Epithelial cell of proximal tubule (primary cell): ENCODE data around the gene BHLHA15. TPM values are rescaled to one million over a fixed set of nuclear protein-coding genes. Genes with fewer than 3 reads are reported as not detected.

Source experiments
- DNase-seq: peaks from one replicate; pipeline ENCODE4 v3.0.0-alpha.2; 2011; ENCODE audit warnings: low read depth
- H3K4me3 ChIP-seq: 2 replicates; pipeline ENCODE4 v1.5.1; 2011; ENCODE audit warnings: low read depth, mild to moderate bottlenecking, low read length
- total RNA-seq: library from RNA; depleted of rRNA; stranded (reverse); fragments of >200 nt; gene quantifications from 2 replicates; pipeline ENCODE4 v1.2.3, GENCODE V29; 2015
- TF ChIP-seq, protein P1 (sequence below): conservative IDR thresholded peaks from 2 replicates; pipeline ENCODE4 v1.5.1; 2012; ENCODE audit warnings: low read depth, mild to moderate bottlenecking, low read length

BHLHA15 gene
- total RNA-seq, 1 donor from 2014 or later: 1.8 TPM

DNA sequence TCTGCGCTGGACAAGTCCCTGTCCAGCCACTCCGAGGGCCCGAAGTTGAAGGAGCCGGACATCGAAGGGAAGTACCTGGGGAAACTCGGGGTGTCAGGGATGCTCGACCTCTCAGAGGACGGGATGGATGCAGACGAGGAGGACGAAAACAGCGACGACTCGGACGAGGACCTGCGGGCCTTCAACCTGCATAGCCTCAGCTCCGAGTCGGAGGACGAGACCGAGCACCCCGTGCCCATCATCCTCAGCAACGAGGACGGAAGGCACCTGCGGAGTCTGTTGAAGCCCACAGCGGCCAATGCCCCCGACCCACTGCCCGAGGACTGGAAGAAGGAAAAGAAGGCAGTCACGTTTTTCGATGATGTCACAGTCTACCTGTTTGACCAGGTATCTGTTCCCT, 17.1 kb upstream of the BHLHA15 start:
- no peak for DNase-seq
- H3K4me3 ChIP-seq: no peak overlapping the region
- TF ChIP-seq, protein P1, sequence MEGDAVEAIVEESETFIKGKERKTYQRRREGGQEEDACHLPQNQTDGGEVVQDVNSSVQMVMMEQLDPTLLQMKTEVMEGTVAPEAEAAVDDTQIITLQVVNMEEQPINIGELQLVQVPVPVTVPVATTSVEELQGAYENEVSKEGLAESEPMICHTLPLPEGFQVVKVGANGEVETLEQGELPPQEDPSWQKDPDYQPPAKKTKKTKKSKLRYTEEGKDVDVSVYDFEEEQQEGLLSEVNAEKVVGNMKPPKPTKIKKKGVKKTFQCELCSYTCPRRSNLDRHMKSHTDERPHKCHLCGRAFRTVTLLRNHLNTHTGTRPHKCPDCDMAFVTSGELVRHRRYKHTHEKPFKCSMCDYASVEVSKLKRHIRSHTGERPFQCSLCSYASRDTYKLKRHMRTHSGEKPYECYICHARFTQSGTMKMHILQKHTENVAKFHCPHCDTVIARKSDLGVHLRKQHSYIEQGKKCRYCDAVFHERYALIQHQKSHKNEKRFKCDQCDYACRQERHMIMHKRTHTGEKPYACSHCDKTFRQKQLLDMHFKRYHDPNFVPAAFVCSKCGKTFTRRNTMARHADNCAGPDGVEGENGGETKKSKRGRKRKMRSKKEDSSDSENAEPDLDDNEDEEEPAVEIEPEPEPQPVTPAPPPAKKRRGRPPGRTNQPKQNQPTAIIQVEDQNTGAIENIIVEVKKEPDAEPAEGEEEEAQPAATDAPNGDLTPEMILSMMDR: no peak

DNA sequence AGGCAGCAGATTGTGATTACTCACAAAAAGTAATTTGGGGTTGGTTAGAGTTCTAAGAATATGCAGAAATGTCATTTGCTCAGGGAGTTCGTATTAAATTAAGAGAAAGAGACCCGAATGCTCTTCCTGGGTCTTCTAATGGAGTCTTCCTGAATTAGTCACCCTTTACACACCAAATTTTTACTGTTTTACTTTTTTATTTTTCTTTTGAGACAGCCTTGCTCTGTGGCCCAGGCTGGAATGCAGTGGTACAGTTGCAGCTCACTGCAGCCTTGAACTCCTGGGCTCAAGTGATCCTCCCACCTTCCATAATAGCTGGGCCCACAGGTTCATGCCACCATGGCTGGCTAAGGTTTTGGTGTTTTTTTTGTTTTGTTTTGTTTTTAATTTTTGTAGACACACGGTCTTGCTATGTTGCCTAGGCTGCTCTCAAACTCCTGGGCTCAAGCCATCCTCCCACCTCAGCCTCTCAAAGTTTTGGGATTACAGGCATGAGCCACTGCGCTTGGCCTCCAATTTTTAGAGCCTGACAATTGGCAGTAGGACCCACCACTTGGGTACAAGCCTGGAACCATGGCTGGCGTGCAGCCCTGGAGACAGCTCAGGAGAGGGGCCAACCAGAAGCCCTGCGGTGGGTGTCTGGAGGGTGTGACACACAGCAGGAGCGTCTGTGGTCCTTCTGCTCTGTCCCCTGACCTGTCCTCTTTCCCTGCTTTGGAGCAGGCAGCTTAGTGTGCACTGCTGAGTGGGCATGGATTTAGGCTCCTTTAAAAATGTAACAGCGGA, 16.4 kb upstream of the BHLHA15 start:
- TF ChIP-seq, protein P1: no peak
- no peak overlapping the region for H3K4me3 ChIP-seq
- no peak for DNase-seq

DNA sequence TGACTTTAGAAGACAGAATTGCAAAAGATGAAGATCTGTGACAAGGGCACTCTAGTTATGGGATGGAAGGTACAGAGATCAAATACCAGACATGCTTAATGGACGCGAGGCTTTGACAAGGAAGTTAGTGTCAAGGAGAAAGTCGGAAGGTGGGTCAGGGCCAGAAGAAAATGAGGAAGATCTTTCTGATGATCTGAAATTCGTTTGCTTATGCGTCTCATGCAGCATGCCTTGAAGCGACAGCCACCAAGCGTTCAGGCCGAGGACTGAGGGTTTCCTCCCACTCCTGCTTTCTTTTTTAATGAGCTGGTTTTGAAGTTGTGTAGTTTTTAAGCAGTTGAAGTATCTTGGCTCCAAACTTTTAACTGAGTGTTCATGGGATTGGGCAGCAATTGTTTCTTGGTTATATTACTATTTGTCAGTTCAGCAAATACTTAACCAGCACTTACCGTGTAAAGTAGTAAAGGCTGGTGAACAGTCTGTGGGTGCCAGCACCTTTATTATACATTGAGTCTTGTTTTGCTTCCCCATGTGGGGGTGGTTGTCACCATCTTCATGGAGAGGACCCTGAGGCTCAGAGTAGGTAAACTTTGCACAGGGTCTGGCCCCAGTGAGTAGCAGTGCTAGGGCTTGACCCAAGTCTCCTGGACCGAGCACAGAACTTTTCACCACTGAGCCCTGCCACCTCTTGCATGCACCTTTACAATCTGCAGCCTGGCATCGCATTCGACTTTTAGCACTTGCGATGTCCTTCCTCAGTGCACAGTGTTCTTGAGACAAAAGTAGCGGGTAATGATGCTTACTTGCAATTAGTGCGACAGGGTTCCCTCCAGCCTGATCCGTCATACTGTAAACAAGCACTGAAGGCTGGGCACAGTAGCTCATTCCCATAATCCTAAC, 14.3 kb upstream of the BHLHA15 start:
- DNase-seq: no peak
- TF ChIP-seq, protein P1: no peak
- H3K4me3 ChIP-seq: no peak overlapping the region

DNA sequence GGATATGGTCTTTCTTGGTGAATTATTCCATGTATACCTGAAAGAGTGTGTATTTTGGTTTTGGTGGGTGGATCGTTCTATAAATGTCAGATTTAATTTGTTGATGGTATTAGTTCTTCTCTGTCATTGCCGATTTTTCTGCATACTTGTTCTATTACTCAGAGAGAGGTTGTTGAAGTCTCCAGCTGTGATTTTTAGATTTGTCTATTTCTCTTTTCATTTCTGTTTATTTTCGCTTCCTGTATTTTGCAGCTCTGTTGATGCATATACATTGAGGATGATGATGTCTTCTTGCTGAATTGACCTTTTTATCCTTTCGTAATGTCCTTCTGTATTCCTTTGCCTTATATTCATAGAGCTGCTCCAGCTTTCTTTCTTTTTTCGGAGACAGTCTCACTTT, 12.1 kb upstream of the BHLHA15 start:
- TF ChIP-seq, protein P1: no peak
- DNase-seq: no peak
- H3K4me3 ChIP-seq: no peak overlapping the region

DNA sequence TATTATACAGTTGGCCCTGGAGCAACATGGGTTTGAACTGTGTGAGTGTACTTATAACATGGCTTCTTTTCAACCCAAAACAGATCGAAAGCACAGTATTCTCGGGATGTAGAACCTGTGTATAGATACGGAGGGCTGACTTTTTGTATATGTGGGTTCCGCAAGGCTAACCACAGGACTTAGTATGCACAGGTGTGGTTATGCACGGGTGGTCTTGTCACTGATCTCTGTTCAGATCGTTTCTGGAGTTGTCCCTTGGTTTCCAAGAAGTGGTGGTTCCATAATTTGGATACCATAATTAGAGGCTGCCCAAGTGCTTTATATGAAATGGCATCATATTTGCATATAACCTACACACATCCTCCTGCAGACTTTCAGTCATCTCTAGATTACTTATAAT, 10.9 kb upstream of the BHLHA15 start:
- TF ChIP-seq, protein P1: no peak
- no peak overlapping the region for H3K4me3 ChIP-seq
- DNase-seq: no peak

DNA sequence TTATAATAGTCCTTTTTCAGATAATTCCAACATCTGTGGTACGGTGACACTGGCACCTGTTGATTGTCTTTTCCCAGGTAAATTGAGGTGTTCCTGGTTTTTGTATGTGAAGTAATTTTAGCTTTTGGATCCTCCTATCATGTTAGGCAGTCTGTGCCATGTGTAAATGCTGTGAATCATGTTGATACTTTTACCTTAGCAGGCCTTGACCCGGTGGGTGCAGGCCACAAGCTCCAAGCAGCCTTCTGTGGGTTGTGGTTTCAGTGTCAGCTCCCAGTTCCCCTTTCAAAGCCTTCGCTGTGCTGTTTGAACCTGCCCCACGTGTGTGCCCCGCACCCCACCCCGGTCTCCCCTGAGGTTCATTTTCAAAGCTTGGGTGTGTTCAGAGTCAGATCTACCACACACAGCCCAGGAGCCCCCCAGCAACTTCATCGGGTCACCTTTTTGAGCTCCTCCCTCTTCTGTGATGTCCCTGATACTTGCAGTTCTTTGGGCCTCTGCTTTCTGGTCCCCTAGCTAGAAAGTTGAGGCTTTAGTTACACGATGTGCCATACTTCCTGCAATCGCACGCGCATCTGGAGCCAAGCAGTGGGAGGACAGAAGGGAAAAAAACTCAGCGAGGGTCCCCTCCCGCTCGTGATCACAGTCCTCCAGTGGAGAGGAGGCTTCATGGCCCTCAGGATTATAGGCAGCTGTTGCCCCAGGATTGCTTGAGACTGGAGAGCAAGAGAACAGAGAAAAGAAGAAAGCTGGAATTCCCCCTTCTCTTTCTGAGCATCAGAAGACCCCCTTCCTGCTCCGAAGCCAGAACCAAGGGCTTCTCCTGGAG, 8.7 kb upstream of the BHLHA15 start:
- TF ChIP-seq, protein P1: no peak
- DNase-seq: no peak
- no peak overlapping the region for H3K4me3 ChIP-seq
